ENCODE data around the gene C2orf92. TPM values are rescaled to one million over a fixed set of nuclear protein-coding genes. Genes with fewer than 3 reads are reported as not detected.
"Not testable (repeated sequence)": the region's sequence is repeated elsewhere in the genome, so short reads cannot be mapped to it uniquely, and the experiment has no call there.

Gene C2orf92
- total RNA-seq, 1 donor from 2014 or later, result 20.0 TPM

DNA sequence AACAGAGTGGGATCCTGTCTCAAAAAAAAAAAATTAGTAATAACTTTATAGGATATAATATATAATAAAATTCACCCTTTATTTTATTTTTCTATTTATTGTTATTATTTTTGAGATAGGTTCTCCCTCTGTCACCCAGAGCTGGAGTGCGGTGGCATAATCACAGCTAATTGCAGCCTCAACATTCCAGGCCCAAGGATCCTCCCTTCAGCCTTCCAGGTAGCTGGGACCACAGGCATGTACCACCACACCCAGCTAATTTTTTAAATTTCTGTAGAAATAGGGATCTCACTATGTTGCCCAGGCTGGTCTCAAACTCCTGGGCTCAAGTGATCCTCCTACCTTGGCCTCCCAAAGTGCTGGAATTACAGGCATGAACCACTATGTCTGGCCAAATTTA is 958 bp downstream of the C2orf92 start:
- peaks cover 3% of the 10 kb centered on the region for H3K36me3 Mint-ChIP-seq

DNA sequence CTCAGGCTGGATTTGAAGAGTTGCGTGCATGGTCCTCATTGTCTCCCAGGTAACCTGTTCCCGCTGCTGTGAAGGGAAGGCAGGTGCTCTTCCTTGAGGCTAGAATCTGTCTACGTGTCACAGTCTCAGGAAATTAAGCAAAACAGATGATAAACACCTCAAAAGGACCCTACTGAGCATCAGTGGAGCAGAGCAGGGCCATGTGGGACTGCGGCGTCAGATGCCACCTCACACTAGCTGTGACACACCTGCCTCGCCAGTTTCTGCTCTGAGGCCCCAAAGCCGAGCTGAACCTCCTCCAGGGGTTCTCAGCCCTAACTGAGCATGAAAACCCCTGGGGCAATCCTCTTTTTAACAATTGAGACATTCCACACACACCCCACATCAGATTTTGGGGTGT is 2.0 kb downstream of the C2orf92 start:
- peak in 1 of 2 experiments; percentile 20 for DNase-seq (ENCODE audit: low spot score in 2 of 2, unreplicated experiment in 2 of 2)
- Mint-ChIP-seq H3K27me3 (ENCODE audit: low read depth) (no peaks in the 10 kb centered on the region), H3K9me3 (no peaks in the 10 kb centered on the region), H3K4me3 (no peak overlapping the region), H3K4me1 (peaks cover 23% of the 10 kb centered on the region), H3K27ac (no peak overlapping the region), H3K36me3 (peaks cover 3% of the 10 kb centered on the region)
- no peak for TF ChIP-seq CTCF (IDR thresholded peaks at IDR 0.05; ENCODE audit: unreplicated experiment)

More for the DNA sequence above, 958 bp downstream of the C2orf92 start:
- no peak overlapping the region for H3K4me3 Mint-ChIP-seq
- no peak overlapping the region for H3K27ac Mint-ChIP-seq
- H3K4me1 Mint-ChIP-seq, result peaks cover 21% of the 10 kb centered on the region
- TF ChIP-seq CTCF (IDR thresholded peaks at IDR 0.05; ENCODE audit: unreplicated experiment), result no peak
- H3K9me3 Mint-ChIP-seq, result no peaks in the 10 kb centered on the region
- no peaks in the 10 kb centered on the region for H3K27me3 Mint-ChIP-seq (ENCODE audit: low read depth)
- no peak for DNase-seq (ENCODE audit: low spot score in 2 of 2, unreplicated experiment in 2 of 2)

GRCh38 chr2:97672606-97673140 is 3.2 kb downstream of the C2orf92 start:
- Mint-ChIP-seq H3K27ac (peak overlapping the region; percentile 34), H3K4me1 (peaks cover 23% of the 10 kb centered on the region)
- not testable (repeated sequence) for H3K36me3 Mint-ChIP-seq; H3K4me3 Mint-ChIP-seq; H3K27me3 Mint-ChIP-seq (ENCODE audit: low read depth); H3K9me3 Mint-ChIP-seq
- peak in 1 of 2 experiments; percentile 22 for DNase-seq (ENCODE audit: low spot score in 2 of 2, unreplicated experiment in 2 of 2)

- peaks cover 23% of the 10 kb centered on the region for H3K4me1 Mint-ChIP-seq
- peak overlapping the region; percentile 47 for H3K27ac Mint-ChIP-seq
- H3K4me3 Mint-ChIP-seq, result no peak overlapping the region
- DNase-seq (ENCODE audit: low spot score in 2 of 2, unreplicated experiment in 2 of 2), result no peak
- no peak for TF ChIP-seq CTCF (IDR thresholded peaks at IDR 0.05; ENCODE audit: unreplicated experiment)
- no peaks in the 10 kb centered on the region for H3K27me3 Mint-ChIP-seq (ENCODE audit: low read depth)
- peaks cover 7% of the 10 kb centered on the region for H3K36me3 Mint-ChIP-seq
- peaks cover 10% of the 10 kb centered on the region for H3K9me3 Mint-ChIP-seq
Measured at GRCh38 chr2:97673182-97673914, 3.8 kb downstream of the C2orf92 start.

GRCh38 chr2:97673915-97674283 is 4.4 kb downstream of the C2orf92 start:
- no peak for DNase-seq (ENCODE audit: low spot score in 2 of 2, unreplicated experiment in 2 of 2)
- Mint-ChIP-seq H3K27ac (peak overlapping the region; percentile 47), H3K9me3 (peaks cover 12% of the 10 kb centered on the region), H3K27me3 (ENCODE audit: low read depth) (no peaks in the 10 kb centered on the region), H3K4me3 (no peak overlapping the region), H3K36me3 (peaks cover 8% of the 10 kb centered on the region), H3K4me1 (peaks cover 23% of the 10 kb centered on the region)
- no peak for TF ChIP-seq CTCF (IDR thresholded peaks at IDR 0.05; ENCODE audit: unreplicated experiment)

- Mint-ChIP-seq H3K36me3 (peaks cover 8% of the 10 kb centered on the region), H3K9me3 (peaks cover 19% of the 10 kb centered on the region), H3K4me1 (peaks cover 23% of the 10 kb centered on the region), H3K27ac (no peak overlapping the region), H3K27me3 (ENCODE audit: low read depth) (no peaks in the 10 kb centered on the region), H3K4me3 (no peak overlapping the region)
- no peak for TF ChIP-seq CTCF (IDR thresholded peaks at IDR 0.05; ENCODE audit: unreplicated experiment)
- no peak for DNase-seq (ENCODE audit: low spot score in 2 of 2, unreplicated experiment in 2 of 2)
Measured at GRCh38 chr2:97675430-97676113, 6.1 kb downstream of the C2orf92 start.
